ELR (cell line): Measurements from ENCODE around the gene NTF3.

ENCODE experiments used
- DNase-seq: peaks from one replicate; pipeline ENCODE4 v3.0.0-alpha.2; 2015; ENCODE audit warnings: low read depth

The NTF3 gene

DNA sequence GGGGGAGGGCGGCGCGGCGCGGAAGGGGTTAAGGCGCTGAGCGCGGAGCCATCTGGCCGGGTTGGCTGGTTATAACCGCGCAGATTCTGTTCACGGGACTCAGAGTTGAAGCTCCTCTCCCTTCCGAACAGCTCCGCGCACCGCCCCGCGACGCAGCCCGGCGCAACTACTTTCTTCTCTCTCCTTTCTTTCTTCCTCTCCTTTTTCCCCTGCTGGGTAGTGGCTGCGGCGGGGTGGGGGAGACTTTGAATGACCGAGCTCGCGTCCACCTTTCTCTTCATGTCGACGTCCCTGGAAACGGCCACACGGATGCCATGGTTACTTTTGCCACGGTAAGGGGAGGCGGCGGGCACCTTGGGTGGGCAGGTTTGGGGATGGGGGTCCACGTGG, at the start of gene NTF3:
NTF3 (plus strand) TSS at position 98 of the 390 bp plus-strand sequence; CDS start at position 315, 217 bp downstream.
- DNase-seq: peak; percentile 60

DNA sequence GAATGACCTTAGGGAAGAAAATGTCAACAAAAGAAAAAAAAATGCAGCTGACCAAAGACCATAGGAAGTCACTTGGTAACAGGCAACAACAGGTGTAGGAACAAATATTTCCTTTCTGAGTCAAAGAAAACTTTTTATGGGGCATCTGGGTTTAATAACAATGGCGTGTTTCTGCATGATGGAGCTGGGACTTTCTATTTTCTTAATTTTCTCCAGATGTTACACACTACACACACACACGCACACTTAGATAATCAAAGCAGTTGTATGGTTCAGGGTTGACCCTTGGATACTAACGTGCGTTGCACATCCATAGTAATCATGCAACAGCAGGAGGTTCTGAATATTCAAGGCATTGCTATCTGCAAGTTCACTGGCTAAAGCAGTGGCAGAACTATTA, 47.9 kb upstream of the NTF3 start:
- DNase-seq: no peak

DNA sequence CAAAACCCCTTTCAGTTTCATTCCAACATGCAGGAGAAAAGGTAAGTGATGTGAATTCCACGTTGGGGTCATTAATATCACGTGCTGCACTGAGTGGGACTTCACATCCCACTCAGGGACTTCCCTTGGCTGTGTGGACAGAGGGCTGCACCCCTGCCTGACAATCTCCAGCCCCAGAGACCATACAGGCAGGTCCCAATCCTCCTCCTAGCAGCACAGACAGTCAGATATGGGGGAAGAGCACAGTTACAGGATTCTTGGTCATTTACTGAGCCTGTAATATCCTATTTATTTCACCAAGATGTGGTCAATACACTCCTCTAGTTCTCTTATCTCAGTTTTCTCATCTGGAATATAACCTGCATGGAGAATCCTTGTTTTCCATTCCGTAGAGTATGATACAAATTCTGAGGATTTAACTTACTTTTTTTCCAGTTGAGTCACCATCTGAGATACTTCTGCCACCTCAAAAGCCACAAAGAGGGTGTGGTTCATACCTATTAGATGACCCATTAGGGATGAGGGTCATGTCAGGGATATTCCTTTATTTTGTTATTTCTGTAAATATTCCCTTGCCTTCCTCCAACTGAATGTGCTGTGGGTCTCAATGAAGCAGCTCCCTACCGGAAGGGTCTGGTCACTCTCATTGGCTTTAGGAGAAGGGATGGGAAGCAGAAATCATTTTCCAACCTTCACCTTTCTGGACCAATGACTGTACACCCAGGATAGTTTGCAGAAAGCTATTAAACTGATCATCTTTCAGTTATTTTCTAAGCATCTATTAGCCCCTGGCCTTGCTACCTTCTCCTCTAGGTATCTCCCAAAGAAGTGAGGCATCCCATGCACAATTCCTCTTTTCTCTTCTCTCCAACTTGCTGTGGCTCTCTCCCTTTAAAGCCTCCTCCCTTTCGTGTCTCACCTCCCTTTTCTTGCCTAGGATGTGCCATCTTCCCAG, 43.0 kb upstream of the NTF3 start:
- DNase-seq: peak; percentile 69

DNA sequence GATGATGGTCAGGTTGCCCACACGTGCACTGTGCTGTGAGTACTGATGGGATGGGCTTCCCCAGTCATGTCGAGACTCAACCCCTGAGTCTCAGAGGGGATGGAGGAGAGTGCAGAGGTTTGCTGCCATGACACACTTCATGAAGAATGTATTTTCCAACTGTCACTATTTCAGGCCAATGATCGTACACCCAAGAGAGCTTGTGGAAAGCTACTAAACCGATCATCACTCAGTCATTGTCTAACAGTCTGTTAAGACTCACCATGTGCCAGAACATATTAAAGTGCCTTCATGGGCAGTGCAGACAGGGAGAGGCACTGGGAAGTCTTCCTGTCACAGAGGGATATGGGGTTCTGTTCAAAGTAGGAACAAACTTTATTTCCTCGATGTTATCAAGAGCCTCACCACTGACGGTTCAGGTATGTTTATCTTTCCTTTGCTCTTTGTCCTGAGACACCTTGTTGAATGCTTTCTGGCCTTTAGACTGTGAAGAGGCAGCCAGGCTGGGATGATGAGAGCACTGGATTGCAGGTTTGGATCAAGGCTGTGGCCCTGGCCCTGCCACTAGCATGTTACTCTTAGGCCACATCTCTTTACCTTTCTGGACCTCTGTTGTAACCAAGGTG, 41.6 kb upstream of the NTF3 start:
- peak; percentile 23 for DNase-seq

DNA sequence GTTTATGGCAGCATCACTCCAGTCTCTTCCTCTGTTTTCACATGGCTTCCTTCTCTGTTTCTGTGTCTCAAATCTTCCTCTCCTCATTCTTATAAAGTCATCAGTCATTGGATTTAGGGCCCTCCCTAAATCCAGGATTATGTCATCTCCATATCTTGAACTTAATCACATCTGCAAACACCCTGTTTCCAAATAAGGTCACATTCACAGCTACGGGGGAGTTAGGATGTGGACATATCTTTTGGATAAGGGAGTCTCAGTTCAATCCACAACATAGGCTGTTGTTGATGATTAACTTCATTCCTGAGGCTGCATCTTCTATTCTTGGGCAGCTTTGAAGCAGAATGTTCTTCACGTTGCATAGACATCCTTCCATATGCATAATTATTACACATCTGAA, 40.3 kb upstream of the NTF3 start:
- no peak for DNase-seq

DNA sequence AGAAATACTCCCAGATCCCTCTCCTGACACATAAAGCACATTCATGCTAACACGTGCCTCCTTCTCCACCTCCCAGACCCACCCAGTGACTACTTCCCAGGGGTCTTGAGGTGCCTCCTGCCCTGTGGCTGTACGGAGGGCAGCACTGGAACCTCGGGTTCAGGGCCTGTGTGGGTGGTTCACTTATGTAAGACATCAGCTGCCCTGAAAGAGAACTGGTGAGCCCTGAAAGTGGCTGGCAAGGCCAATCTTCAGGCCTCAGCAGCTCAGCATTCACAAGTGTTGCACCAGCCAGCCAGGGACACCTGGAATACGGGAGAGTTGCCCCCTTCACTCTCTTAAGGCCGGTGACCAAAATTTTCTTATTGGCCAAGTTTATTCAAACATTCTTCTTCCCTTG, 38.9 kb upstream of the NTF3 start:
- DNase-seq: no peak

DNA sequence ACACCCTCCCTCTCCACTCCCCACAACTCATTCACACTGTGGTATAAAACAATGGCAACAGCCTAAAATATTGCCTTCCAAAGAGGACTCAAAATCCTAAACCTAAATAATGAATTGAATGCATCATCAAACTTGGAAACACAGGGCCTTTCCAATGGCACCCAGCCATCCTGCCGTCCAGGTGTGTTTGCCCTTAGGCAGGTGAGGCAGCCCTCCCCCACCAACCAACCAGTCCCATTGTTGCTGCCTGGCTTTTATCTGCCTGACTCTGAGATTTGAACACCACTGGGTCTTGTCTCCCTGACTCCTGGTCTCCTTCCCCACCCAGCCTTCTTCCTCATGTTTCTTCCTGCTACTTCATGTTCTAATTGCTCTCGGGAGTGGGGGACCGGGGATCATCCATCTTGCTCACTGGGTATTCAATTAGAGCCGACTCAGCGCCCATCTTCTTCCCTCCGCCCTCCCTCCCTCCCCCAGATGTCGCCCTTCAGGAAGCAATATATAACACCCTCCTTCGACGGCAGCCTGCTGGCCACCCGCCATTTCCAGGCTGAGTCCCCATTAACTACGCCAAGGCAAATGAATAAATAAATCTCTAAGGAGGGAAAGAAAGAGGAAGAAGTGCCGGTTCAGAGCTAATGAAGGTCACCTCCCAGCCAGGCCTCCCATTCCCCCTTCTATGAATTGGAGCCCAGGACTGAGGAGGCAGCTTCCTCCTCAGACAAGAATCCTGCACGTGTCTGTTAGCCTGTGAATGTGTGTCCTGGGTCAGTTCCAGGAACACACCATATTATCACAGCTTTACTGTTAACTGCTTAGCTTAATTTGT, 36.3 kb upstream of the NTF3 start:
- no peak for DNase-seq

DNA sequence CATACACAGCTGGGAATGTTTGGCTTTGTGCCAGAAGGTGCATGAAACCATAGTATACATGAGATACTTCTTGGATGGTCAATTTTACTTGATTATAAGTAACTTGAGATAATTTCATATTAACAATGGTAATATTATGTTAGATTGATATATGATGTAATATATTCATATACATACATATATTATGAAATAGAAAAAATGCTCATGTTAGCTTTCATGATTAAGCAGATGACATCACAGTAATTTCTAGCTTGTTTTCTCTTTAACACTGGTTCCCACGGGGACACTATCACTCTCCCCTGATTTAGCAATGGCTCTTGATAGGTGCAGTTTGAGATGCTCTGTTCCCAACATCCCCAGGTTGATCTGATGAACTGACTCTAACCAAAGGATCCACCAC, 35.4 kb upstream of the NTF3 start:
- no peak for DNase-seq

DNA sequence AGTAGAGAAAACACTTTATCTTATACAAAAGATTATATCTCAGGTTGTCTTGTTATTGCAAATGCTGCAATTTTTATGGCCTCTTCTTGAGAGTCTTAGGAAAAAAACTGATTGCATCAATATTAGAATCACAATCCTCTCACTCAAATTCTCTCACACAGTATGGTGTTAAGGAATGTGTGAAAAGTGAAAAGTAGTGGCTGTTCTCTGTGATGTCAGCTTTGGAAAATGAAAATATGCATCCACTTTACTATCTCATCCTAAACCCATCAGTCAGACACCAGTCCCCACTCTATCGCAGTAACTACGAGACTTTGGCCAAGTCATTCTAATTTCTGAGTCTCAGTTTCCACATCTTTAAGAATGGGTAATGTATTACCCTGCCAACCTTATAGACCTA, 32.6 kb upstream of the NTF3 start:
- no peak for DNase-seq

DNA sequence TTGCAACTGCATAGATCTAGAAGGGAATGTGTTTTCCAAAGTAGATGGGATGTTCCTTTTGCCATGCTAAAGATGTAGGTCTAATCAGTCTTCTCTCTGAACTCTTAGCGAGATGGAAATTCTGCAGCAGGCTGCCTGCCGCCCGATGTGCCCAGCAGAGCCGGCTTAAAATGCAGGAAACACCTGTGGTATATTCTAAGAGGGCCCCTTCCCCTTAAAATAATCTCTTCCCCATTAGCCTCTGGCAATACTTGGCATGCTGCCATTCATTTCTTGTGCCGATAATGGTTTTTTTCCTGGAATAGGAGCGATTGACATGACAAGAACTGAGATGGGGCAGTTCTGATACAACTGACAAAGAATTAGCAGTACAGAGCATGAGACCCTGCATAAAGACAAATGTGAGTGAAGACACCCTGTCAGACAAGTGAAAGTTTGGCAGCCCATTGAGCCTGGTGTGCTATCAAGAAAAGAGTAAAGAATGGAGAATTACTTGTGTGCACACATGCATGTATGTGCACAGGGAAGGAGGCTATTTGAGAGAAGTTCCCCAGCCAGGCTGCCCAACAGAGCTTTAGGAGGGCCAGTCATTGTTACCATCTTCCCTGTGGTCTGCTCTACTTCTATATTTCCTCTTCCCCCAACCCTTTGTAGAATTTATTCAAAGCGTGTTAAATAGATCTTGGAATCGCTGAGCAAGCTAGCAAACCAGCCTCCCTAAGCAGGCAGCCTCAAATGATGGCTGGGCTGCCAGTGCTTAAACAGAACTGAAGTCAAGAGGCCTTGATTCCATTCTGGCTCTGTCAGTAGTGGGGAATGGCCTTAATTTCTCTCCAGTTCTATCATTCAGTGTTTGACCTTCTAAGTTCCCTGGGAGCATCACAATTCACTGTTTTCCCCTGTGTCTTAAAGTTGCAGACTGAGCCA, 29.6 kb upstream of the NTF3 start:
- DNase-seq: no peak

DNA sequence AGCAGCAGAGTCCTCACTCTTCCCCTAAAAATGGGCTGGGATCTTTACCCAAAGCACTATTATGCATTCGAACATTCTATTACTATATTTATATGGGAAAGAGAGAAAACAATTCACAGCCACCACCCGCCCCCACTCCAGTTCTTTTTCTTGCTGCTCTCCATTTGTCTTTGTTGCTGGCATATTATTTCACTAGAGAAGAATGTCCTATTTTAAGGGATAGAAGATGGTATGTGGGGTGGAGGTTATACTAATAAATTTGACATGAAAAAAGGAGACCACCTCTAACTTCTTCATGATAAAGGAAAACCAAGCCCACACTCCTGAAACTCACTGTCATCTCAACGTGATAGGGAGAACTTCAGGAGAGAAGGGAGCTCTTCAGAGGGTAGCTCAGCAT, 28.5 kb upstream of the NTF3 start:
- DNase-seq: no peak

DNA sequence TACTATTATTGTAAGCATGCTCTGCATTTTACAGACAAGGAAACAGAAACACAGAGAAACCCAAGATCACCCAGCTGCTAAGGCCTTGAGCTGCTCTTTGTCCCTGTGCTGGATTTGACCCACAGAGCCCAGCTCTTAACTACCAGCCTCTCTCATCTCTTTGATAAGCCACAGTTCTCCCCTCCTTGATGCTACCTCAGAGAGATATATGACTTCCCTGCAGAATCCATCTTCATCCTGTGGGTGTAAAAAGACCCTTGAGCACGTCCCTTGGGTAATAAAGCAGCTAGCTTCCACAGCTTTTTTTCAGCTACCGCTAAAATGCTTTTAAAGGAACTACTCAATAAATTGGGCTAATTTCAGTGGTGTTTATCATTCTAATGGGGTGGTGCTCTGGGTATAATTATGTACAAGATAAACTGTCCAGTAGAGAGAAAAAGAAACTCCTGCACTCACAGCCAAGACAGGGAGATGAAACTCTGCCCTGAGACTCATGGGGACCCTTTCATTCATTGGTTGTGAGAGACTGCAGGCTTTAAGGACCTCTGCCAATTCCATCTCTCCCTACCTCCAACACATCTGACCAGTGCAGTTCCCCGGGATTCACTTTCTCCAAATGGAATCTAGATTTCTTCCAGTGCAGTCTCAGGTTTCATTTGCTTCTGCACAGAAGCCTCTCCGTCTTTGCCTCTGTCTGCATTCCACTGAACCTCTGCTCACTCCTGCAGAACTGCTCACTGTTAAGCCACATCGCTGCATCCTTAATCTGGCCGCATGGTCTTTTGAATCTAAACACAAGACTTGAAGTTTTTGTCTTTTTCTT, 24.7 kb upstream of the NTF3 start:
- DNase-seq: no peak

DNA sequence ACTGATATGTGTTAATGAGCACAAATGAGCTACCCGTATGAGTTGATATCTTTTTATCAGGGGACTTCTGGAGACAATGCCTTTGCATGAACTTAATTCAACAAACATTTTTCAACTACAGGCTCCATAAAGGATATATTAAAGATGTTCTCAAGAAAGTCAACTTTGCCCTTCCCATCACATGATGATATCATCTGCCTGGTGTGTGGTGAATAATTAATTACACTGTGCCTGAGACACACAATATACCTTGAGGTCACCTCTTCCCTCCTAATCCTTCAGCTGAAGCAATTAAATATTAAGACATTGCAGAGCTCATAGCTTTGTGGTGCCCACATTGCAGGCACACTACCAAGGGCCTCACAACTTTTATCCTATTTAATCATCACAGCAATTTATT, 22.3 kb upstream of the NTF3 start:
- no peak for DNase-seq

DNA sequence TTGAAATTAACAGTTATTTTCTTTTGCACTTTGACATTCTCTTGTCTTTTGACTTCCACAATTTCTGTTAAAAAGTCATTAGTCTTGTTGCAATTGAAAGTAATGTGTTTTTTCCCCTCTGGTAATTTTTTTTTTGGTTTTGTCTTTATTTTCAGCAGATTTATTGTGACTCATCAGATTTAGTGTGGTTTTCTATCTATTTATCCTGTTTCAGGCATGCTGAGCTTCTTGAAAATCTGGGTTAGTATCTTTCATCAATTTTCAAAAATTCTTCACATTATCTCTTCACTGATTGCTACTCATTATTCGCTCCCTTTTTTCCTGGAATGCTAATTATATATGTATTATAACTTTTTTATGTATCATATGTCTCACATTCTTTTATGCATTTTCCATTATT, 15.3 kb upstream of the NTF3 start:
- DNase-seq: no peak

DNA sequence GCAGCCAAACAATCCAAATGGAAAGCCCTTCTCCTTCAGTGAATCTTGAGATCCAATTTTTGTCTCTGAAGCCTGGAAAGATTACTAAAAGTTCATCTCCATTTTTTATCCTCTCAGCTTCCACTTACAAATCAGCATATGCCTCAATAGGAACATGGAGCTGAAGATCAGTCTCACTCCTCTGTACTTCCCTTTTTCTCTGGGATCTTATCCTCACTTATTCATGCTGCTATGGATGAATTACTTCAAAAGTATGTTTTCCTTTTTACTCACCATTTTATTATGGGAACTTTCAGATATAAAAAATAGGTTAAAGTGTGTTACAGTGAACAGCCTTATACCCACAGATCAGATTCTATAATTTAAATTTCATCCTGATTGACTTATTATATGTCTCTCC, 14.4 kb upstream of the NTF3 start:
- no peak for DNase-seq

DNA sequence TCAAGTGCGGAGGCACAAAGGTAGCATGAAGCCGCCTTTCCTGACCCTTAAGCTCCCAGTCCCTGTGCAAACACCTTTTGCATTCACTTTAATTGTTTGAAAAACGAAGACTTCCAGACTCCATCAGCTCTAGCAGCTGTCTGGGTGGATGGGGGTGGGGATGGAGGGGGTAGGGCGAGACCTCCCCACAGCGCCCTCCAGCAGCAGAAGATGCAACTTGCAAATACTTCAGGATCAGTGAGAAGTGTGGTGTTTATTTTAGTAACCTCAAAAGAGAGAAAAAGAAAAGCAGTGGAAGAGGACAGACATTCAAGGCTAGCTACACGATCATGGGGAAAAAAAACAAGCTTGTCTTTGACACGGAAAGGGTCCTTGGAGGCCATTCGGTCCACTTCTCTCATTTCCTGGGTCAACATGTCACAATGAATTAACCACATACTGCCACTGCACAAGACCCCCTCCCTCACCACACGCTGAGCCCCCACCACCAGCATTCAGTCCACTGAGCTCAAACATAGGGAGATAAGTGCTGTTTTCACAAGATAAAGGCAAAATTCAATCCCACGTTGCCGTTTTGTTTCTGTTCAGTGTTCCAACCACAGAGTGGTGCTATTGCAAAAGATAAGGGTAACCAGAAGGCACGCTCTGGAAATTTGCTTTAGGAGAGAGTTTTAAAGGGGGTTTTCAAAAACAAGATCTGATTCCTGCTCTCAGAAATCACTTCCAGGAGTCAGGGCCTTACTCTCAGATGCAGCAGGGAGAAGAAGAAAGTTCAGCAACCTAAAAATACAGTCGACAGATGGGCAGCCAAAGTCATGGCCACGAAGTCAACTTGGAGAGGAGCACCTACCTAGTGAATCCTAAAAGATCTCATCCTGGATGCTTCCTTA, 3.3 kb upstream of the NTF3 start:
- peak; percentile 54 for DNase-seq

DNA sequence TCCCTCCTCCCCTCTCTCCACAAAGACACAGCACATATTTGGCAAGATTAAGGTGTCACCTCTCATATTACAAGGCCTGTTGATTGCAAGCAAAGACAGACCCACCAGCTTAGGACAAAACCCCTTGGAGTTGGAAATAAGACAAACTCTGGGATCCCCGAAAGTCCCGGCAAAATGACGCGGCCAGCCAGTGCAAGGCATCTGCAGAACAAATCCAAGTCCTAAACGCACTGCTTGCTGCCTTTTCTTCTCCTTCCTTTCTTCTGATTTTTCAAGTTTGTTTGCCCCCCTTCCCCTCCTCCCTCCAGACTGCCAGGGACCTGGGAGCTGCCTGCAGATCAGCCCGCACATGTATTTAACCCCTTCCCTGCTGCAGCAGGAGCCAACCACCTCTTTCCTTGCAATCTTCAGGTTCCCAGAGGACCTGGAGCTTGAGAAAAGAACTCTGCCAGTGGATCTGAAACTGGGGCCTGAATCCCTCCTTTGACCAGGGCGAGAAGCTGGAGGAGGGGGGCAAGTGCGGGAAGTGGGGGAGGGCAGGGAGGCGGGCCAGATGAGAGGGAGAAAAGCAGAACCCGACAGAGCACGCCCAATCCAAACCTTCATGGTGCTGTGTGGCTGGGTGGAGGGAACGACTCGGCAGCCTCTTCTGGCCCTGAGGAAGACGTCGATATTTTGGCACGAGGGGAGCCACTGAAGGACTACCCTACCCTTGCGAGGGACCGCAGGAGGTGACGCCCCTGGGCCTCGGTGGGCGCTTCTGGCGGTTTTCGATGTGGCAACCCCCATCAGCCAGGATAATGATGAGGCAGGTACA, 2.0 kb upstream of the NTF3 start:
- no peak for DNase-seq
